H1 (cell line): Measurements from ENCODE around the gene KCNAB2. TPM values are rescaled to one million over a fixed set of nuclear protein-coding genes. Genes with fewer than 3 reads are reported as not detected.

Experiments
- CTCF ChIA-PET: fragments of 300-600 bp; sonication (Branson Sonifier 250); formaldehyde crosslinking; loops from one replicate; lab custom pipeline; 2021; ENCODE audit not compliant: partially characterized antibody; lab: Charles Lee
- POLR2A ChIA-PET: fragments of 300-600 bp; sonication (Branson Sonifier 250); formaldehyde crosslinking; loops from one replicate; lab custom pipeline; 2021; ENCODE audit warnings: inconsistent platforms; ENCODE audit not compliant: partially characterized antibody; lab: Charles Lee
- DNase-seq, 2 experiments: peaks; one replicate each; pipeline versions ENCODE4 v3.0.0 to v3.0.0-alpha.2; 2010 to 2022; ENCODE audit warnings: low spot score in 2 of 2, low read depth in 1 of 2, mixed read lengths in 1 of 2
- FAIRE-seq: peaks from 2 replicates; lab custom pipeline; 2011; peaks lifted over from hg19 to GRCh38; lab: Jason Lieb, UNC
- H2AFZ ChIP-seq: 2 replicates; pipeline ENCODE4 v1.8.1; 2012; ENCODE audit warnings: low read length, inconsistent platforms
- H2AK5ac ChIP-seq: 2 replicates; pipeline ENCODE4 v1.6.1; 2013; ENCODE audit warnings: low read depth, low read length
- H2BK120ac ChIP-seq: replicated peaks from 2 replicates; pipeline ENCODE3; 2013; ENCODE audit warnings: low read depth, low read length, inconsistent platforms
- H2BK12ac ChIP-seq: 2 replicates; pipeline ENCODE4 v1.6.1; 2013; ENCODE audit warnings: low read depth, low read length
- H2BK15ac ChIP-seq: 2 replicates; pipeline ENCODE4 v1.6.1; 2013; ENCODE audit warnings: low read length
- H2BK20ac ChIP-seq: 2 replicates; pipeline ENCODE4 v1.6.1; 2013; ENCODE audit warnings: low read length
- H2BK5ac ChIP-seq: 2 replicates; pipeline ENCODE4 v1.6.1; 2013; ENCODE audit warnings: low read depth, low read length
- H3K14ac ChIP-seq: 2 replicates; pipeline ENCODE4 v1.6.1; 2013; ENCODE audit warnings: inconsistent platforms; ENCODE audit not compliant: insufficient read length
- H3K18ac ChIP-seq: 2 replicates; pipeline ENCODE4 v1.6.1; 2013; ENCODE audit warnings: low read length; ENCODE audit errors: extremely low read depth
- H3K23ac ChIP-seq: 2 replicates; pipeline ENCODE4 v1.6.1; 2013; ENCODE audit warnings: inconsistent platforms; ENCODE audit not compliant: insufficient read length
- H3K23me2 ChIP-seq: 2 replicates; pipeline ENCODE4 v1.6.1; 2013; ENCODE audit warnings: low read depth, low read length
- H3K27ac ChIP-seq: 2 replicates; pipeline ENCODE4 v1.6.1; 2011; ENCODE audit warnings: low read depth, low read length, inconsistent platforms
- H3K27me3 ChIP-seq, 4 experiments: replicated peaks in 1 of 4; 1 replicate in 1 of 4; 2 replicates in 3 of 4; pipeline versions ENCODE4 v1.6.1 to v1.8.1; 2011 to 2013; ENCODE audit warnings: low read length in 3 of 4, mild to moderate bottlenecking in 3 of 4, inconsistent platforms in 2 of 4, mixed read lengths in 2 of 4, moderate library complexity in 1 of 4; ENCODE audit not compliant: control insufficient read depth in 3 of 4, insufficient read depth in 3 of 4; ENCODE audit errors: extremely low read depth in 1 of 4
- H3K36me3 ChIP-seq, 4 experiments: 2 replicates each; pipeline versions ENCODE4 v1.6.1 to v1.8.1; 2011 to 2013; ENCODE audit warnings: mild to moderate bottlenecking in 4 of 4, low read length in 3 of 4, moderate library complexity in 2 of 4, control low read depth in 1 of 4, inconsistent platforms in 1 of 4; ENCODE audit not compliant: insufficient read depth in 4 of 4, control insufficient read depth in 2 of 4
- H3K4ac ChIP-seq: replicated peaks from 2 replicates; pipeline ENCODE3; 2013; ENCODE audit warnings: low read length, low read depth, mixed read lengths, inconsistent platforms; ENCODE audit not compliant: insufficient read length
- H3K4me1 ChIP-seq, 4 experiments: replicated peaks in 1 of 4; 1 replicate in 1 of 4; 2 replicates in 3 of 4; pipeline versions ENCODE4 v1.6.1 to v1.8.1; 2011 to 2013; ENCODE audit warnings: low read length in 3 of 4, inconsistent platforms in 2 of 4, mixed read lengths in 1 of 4; ENCODE audit not compliant: insufficient read depth in 4 of 4, control insufficient read depth in 3 of 4
- H3K4me2 ChIP-seq, 2 experiments: 2 replicates each; pipeline versions ENCODE4 v1.6.1 to v1.8.1; 2011 to 2013; ENCODE audit warnings: low read depth in 2 of 2, low read length in 2 of 2, control low read depth in 1 of 2, inconsistent platforms in 1 of 2, mild to moderate bottlenecking in 1 of 2; ENCODE audit not compliant: insufficient read depth in 1 of 2
- H3K4me3 ChIP-seq, 4 experiments: fragments of 200-600, 300-600 bp in 1 of 4; sonication (generic), shearing (Covaris generic), sonication (Bioruptor Twin) in 1 of 4; 2 replicates each; pipeline versions ENCODE4 v1.5.1 to v1.8.1; 2011 to 2016; ENCODE audit warnings: low read length in 4 of 4, low read depth in 3 of 4, control low read depth in 2 of 4, inconsistent platforms in 2 of 4, mild to moderate bottlenecking in 2 of 4, mixed read lengths in 1 of 4, moderate library complexity in 1 of 4; ENCODE audit not compliant: insufficient read depth in 2 of 4; ENCODE audit errors: extremely low read depth in 1 of 4
- H3K56ac ChIP-seq: replicated peaks from 2 replicates; pipeline ENCODE3; 2013; ENCODE audit warnings: low read depth, mild to moderate bottlenecking, mixed read lengths, low read length, inconsistent platforms; ENCODE audit not compliant: insufficient read length
- H3K79me1 ChIP-seq: 2 replicates; pipeline ENCODE4 v1.6.1; 2013; ENCODE audit warnings: low read depth, low read length, control low read depth
- H3K79me2 ChIP-seq, 2 experiments: 2 replicates each; pipeline versions ENCODE4 v1.6.1 to v1.8.1; 2012 to 2013; ENCODE audit warnings: low read length in 2 of 2, mild to moderate bottlenecking in 2 of 2, inconsistent platforms in 1 of 2; ENCODE audit not compliant: insufficient read depth in 2 of 2, control insufficient read depth in 1 of 2
- H3K9ac ChIP-seq, 4 experiments: replicated peaks in 1 of 4; 1 replicate in 1 of 4; 2 replicates in 3 of 4; pipeline versions ENCODE4 v1.6.1 to v1.8.1; 2011 to 2013; ENCODE audit warnings: low read depth in 3 of 4, low read length in 3 of 4, control low read depth in 2 of 4, mild to moderate bottlenecking in 2 of 4, moderate library complexity in 2 of 4, inconsistent platforms in 1 of 4; ENCODE audit errors: extremely low read depth in 1 of 4
- H3K9me3 ChIP-seq, 2 experiments: 2 replicates each; pipeline versions ENCODE4 v1.6.1 to v1.8.1; 2012 to 2013; ENCODE audit warnings: mild to moderate bottlenecking in 2 of 2, moderate library complexity in 2 of 2, control low read depth in 1 of 2, inconsistent platforms in 1 of 2, low read depth in 1 of 2, low read length in 1 of 2, mixed read lengths in 1 of 2; ENCODE audit not compliant: insufficient read depth in 2 of 2
- H4K20me1 ChIP-seq, 2 experiments: replicated peaks in 1 of 2; 2 replicates each; pipeline versions ENCODE3 to v1.8.1; 2011 to 2013; ENCODE audit warnings: inconsistent platforms in 2 of 2, low read length in 2 of 2, mild to moderate bottlenecking in 1 of 2; ENCODE audit not compliant: insufficient read depth in 2 of 2, control insufficient read depth in 1 of 2
- H4K5ac ChIP-seq: 2 replicates; pipeline ENCODE4 v1.6.1; 2013; ENCODE audit warnings: low read length, low read depth, mixed read lengths, inconsistent platforms; ENCODE audit not compliant: insufficient read length
- H4K8ac ChIP-seq: 2 replicates; pipeline ENCODE4 v1.8.0; 2013; ENCODE audit warnings: mild to moderate bottlenecking, moderate library complexity, low read length, inconsistent platforms; ENCODE audit not compliant: insufficient read depth; ENCODE audit errors: extremely low read depth
- H4K91ac ChIP-seq: replicated peaks from 2 replicates; pipeline ENCODE3; 2013; ENCODE audit warnings: low read length, mixed read lengths, inconsistent platforms; ENCODE audit not compliant: insufficient read length
- EP300 ChIP-seq, 2 experiments: IDR thresholded peaks; 1 replicate in 1 of 2; 2 replicates in 1 of 2; pipeline ENCODE4 v1.6.1; 2011 to 2012; ENCODE audit warnings: low read depth in 2 of 2, low read length in 2 of 2, mild to moderate bottlenecking in 2 of 2, borderline replicate concordance in 1 of 2, inconsistent platforms in 1 of 2, moderate library complexity in 1 of 2
- FOSL1 ChIP-seq: IDR thresholded peaks from 2 replicates; pipeline ENCODE4 v1.6.1; 2011; ENCODE audit warnings: mild to moderate bottlenecking, low read depth, low read length, moderate library complexity; ENCODE audit not compliant: insufficient read depth
- SAP30 ChIP-seq: fragments of 300-600 bp; sonication (generic); IDR thresholded peaks from 2 replicates; pipeline ENCODE4 v1.7.1; 2012; ENCODE audit warnings: low read length, moderate library complexity, mild to moderate bottlenecking, inconsistent platforms; ENCODE audit not compliant: insufficient read depth, insufficient replicate concordance
- SP4 ChIP-seq: IDR thresholded peaks from 2 replicates; pipeline ENCODE4 v1.6.1; 2012; ENCODE audit warnings: low read length, inconsistent platforms
- TAF1 ChIP-seq: IDR thresholded peaks from 2 replicates; pipeline ENCODE4 v1.6.1; 2011; ENCODE audit warnings: mild to moderate bottlenecking, low read depth, low read length
- TCF12 ChIP-seq: IDR thresholded peaks from 2 replicates; pipeline ENCODE4 v1.6.1; 2011; ENCODE audit warnings: low read depth, mild to moderate bottlenecking, low read length
- WGBS, 2 experiments: shearing (Covaris generic) in 1 of 2; methylation state at CpG; one replicate each; pipeline versions ENCODE4 v1.1.6 to v1.1.7; 2013 to 2015; ENCODE audit warnings: low lambda C conversion rate in 2 of 2, mixed read lengths in 2 of 2, inconsistent platforms in 1 of 2, low coverage in 1 of 2, missing lambda C conversion rate in 1 of 2; ENCODE audit not compliant: insufficient replicate concordance in 2 of 2, insufficient coverage in 1 of 2, insufficient read length in 1 of 2; ENCODE audit errors: extremely low coverage in 1 of 2, missing lambda C conversion rate in 1 of 2; 5-methylcytosine and 5-hydroxymethylcytosine counted together
- polyA plus RNA-seq, 7 experiments: library from polyadenylated mRNA; depleted of rRNA in 3 of 7; stranded (reverse) in 5 of 7; unstranded in 2 of 7; fragments of >200 nt in 5 of 7; fragments of 200-250 nt in 2 of 7; gene quantifications; 1 replicate in 5 of 7; 2 replicates in 1 of 7; 4 replicates in 1 of 7; pipeline versions ENCODE4 v1.2.1 to v1.2.3, GENCODE V29; 2011 to 2013; ENCODE audit warnings: missing spikeins in 2 of 7, mixed read lengths in 2 of 7
- total RNA-seq: library from RNA; stranded (reverse); fragmentation: NEBNext Ultra II Directional; extraction: Animal tissue kit (Norgen Biotek cat#: 25700); gene quantifications from 2 replicates; pipeline ENCODE4 v1.2.1, GENCODE V29; 2021
- TF ChIP-seq, protein P1 (sequence below), 3 experiments: IDR thresholded peaks; 1 replicate in 2 of 3; 2 replicates in 1 of 3; pipeline versions ENCODE4 v1.5.1 to v1.6.1; 2011; ENCODE audit warnings: low read length in 3 of 3, mild to moderate bottlenecking in 3 of 3, inconsistent platforms in 2 of 3, low read depth in 1 of 3, moderate library complexity in 1 of 3; ENCODE audit not compliant: insufficient read depth in 1 of 3; ENCODE audit errors: control extremely low read depth in 1 of 3

KCNAB2 gene
- total and polyA plus RNA-seq, 2 of the 8 experiments (the other 6 are each of a cell fraction or from before 2014, with no cell fraction given), result 4.5 to 7.0 TPM

DNA sequence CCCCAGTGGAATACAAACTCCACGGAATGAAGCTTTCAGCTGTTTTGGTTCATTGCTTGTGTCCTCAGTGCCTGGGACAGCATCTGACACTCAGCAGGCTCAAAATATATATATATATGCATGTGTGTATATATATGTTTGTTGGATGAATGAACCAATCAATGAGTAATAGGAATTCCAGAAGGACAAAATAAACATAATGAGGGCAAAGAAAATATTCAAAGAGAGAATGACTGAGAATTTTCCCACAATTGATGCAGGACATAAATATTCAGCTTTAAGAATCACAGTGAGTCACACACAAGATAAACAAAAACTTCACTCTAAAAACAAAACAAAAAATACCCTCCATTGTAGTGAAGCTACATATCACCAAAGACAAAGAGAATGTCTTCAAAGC is 70.4 kb downstream of the KCNAB2 start:
- FAIRE-seq (no peak), DNase-seq (no peak)
- no peaks in the 10 kb centered on the region for H3K79me1 ChIP-seq
- no peaks in the 10 kb centered on the region for H3K4me1 ChIP-seq
- H3K4me3 ChIP-seq, result no peak overlapping the region
- no peak overlapping the region for H2BK15ac ChIP-seq
- no peaks in the 10 kb centered on the region for H3K79me2 ChIP-seq
- no peak overlapping the region for H3K9ac ChIP-seq
- H4K91ac ChIP-seq, result no peak overlapping the region
- no peak for TF ChIP-seq SAP30
- TF ChIP-seq, protein P1, sequence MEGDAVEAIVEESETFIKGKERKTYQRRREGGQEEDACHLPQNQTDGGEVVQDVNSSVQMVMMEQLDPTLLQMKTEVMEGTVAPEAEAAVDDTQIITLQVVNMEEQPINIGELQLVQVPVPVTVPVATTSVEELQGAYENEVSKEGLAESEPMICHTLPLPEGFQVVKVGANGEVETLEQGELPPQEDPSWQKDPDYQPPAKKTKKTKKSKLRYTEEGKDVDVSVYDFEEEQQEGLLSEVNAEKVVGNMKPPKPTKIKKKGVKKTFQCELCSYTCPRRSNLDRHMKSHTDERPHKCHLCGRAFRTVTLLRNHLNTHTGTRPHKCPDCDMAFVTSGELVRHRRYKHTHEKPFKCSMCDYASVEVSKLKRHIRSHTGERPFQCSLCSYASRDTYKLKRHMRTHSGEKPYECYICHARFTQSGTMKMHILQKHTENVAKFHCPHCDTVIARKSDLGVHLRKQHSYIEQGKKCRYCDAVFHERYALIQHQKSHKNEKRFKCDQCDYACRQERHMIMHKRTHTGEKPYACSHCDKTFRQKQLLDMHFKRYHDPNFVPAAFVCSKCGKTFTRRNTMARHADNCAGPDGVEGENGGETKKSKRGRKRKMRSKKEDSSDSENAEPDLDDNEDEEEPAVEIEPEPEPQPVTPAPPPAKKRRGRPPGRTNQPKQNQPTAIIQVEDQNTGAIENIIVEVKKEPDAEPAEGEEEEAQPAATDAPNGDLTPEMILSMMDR (IDR thresholded peaks at IDR 0.05; ENCODE audit: control extremely low read depth in 1 of 3, insufficient read depth in 1 of 3, low read depth in 1 of 3, low read length in 3 of 3), result no peak
- no peak for TF ChIP-seq EP300 (IDR thresholded peaks at IDR 0.05; ENCODE audit: borderline replicate concordance in 1 of 2, low read depth in 2 of 2, low read length in 2 of 2)
- TF ChIP-seq TCF12, result no peak
- TF ChIP-seq SP4, result no peak
- no peak for TF ChIP-seq FOSL1
- TF ChIP-seq TAF1, result no peak
- H4K20me1 ChIP-seq, result no peaks in the 10 kb centered on the region
- H3K9me3 ChIP-seq, result no peaks in the 10 kb centered on the region
- no peaks in the 10 kb centered on the region for H3K23me2 ChIP-seq
- 0 out of 7 replicates have a peak, but pooled peaks cover 0 to 2% (median 0%) of the 10 kb centered on the region in 4 experiments for H3K27me3 ChIP-seq
- ChIA-PET CTCF (interaction anchor here (0.9 to 1.0 kb wide), 3 partner anchors 11 to 55 kb away, joined by 3 to 5 read pairs (median 4); no protein-coding TSS in a partner anchor), POLR2A (interaction anchor here (1.0 kb wide), 1 partner anchor 51 kb away, joined by 3 read pairs; no protein-coding TSS in a partner anchor)
- no peak overlapping the region for H3K4me2 ChIP-seq
- H2AFZ ChIP-seq, result no peak overlapping the region
- 100% methylated on average over 1 of the region's 1 CpG; no CpG with 5 or more reads in 1 of the 2 experiments for whole genome bisulfite sequencing, 2 experiments
- no peak overlapping the region for H3K23ac ChIP-seq
- H3K4ac ChIP-seq, result no peak overlapping the region
- H4K5ac ChIP-seq, result no peak overlapping the region
- H3K56ac ChIP-seq, result no peak overlapping the region
- no peak overlapping the region for H3K27ac ChIP-seq
- H4K8ac ChIP-seq, result no peak overlapping the region
- no peak overlapping the region for H2BK120ac ChIP-seq
- H3K36me3 ChIP-seq, result no peaks in the 10 kb centered on the region
- no peak overlapping the region for H2BK12ac ChIP-seq
- H2AK5ac ChIP-seq, result no peak overlapping the region
- no peak overlapping the region for H3K14ac ChIP-seq
- H2BK5ac ChIP-seq, result no peak overlapping the region
- H2BK20ac ChIP-seq, result no peak overlapping the region
- H3K18ac ChIP-seq, result no peak overlapping the region
